Thyroid gland (tissue), 4 donors: ENCODE measurements around the gene EML2. TPM values are rescaled to one million over a fixed set of nuclear protein-coding genes. Genes with fewer than 3 reads are reported as not detected.
"Not testable (repeated sequence)": the region's sequence is repeated elsewhere in the genome, so short reads cannot be mapped to it uniquely, and the experiment has no call there.

Experiments used
- DNase-seq, 2 donors: peaks; one replicate each; pipeline ENCODE4 v3.0.0-alpha.2; 2019
- H3K27ac ChIP-seq, 3 donors: fragments of 200-600 bp; sonication (generic); 1 replicate in 2 of 3; 2 replicates in 1 of 3; pipeline ENCODE4 v1.5.1; 2016 to 2019; ENCODE audit warnings: mild to moderate bottlenecking in 1 of 3, moderate library complexity in 1 of 3
- H3K27me3 ChIP-seq: fragments of 200-600 bp; sonication (generic); one replicate; pipeline ENCODE4 v1.5.1; 2019
- H3K36me3 ChIP-seq, 2 donors: fragments of 200-600 bp; sonication (generic); one replicate each; pipeline ENCODE4 v1.5.1; 2016 to 2019
- H3K4me1 ChIP-seq, 2 donors: fragments of 200-600 bp; sonication (generic); one replicate each; pipeline ENCODE4 v1.5.1; 2017 to 2019
- H3K4me3 ChIP-seq, 3 donors: fragments of 200-600 bp; sonication (generic); replicated peaks in 1 of 3; 1 replicate in 2 of 3; 2 replicates in 1 of 3; pipeline ENCODE4 v1.5.1; 2016; ENCODE audit warnings: mild to moderate bottlenecking in 1 of 3
- H3K9me3 ChIP-seq: fragments of 200-600 bp; sonication (generic); one replicate; pipeline ENCODE4 v1.5.1; 2017
- CTCF ChIP-seq, 6 experiments: fragments of 200-600 bp in 3 of 6; fragments of 450-650 bp in 3 of 6; sonication (generic) in 3 of 6; IDR thresholded peaks; one replicate each; pipeline ENCODE4 v1.5.1; 2016 to 2019; ENCODE audit warnings: antibody characterized with exemption in 6 of 6, mild to moderate bottlenecking in 2 of 6, inconsistent platforms in 1 of 6, moderate library complexity in 1 of 6
- POLR2A ChIP-seq, 2 donors: fragments of 450-650 bp; IDR thresholded peaks; one replicate each; pipeline ENCODE4 v1.6.1; 2017; ENCODE audit warnings: antibody characterized with exemption in 2 of 2, mild to moderate bottlenecking in 2 of 2, moderate library complexity in 1 of 2
- WGBS, 2 donors: methylation state at CpG; one replicate each; pipeline ENCODE4 v1.1.5; 2017; 5-methylcytosine and 5-hydroxymethylcytosine counted together
- intact Hi-C: fragments of 100-400 bp; cut with DNase I; formaldehyde crosslinking; loops from one replicate; pipeline ENCODE4 v1.15.1; 2023
- total RNA-seq, 4 donors: library from RNA; depleted of rRNA; stranded (reverse); fragments of >200 nt; gene quantifications; one replicate each; pipeline ENCODE4 v1.2.3, GENCODE V29; 2016

The EML2 gene
- total RNA-seq, 4 donors from 2014 or later = 33.1 to 148 (median 36.8) TPM

- Histone ChIP-seq H3K27me3 (no peaks in the 10 kb centered on the region), H3K9me3 (no peaks in the 10 kb centered on the region), H3K36me3 (peaks cover 0 to 8% of the 10 kb centered on the region in 2 donors), H3K4me1 (peaks cover 0 to 3% of the 10 kb centered on the region in 2 donors), H3K27ac (no peak overlapping the region), H3K4me3 (no peak overlapping the region)
- intact Hi-C loops = no loop called here
- DNase-seq = no peak
- 64 to 96% methylated on average over 3 to 4 of the region's 4 CpGs for WGBS, 2 donors
- TF ChIP-seq POLR2A (IDR thresholded peaks at IDR 0.05) (no peak), CTCF (IDR thresholded peaks at IDR 0.05) (no peak)
These were observed 9.5 kb downstream of the EML2 start for GRCh38 chr19:45629704-45630103.

DNA sequence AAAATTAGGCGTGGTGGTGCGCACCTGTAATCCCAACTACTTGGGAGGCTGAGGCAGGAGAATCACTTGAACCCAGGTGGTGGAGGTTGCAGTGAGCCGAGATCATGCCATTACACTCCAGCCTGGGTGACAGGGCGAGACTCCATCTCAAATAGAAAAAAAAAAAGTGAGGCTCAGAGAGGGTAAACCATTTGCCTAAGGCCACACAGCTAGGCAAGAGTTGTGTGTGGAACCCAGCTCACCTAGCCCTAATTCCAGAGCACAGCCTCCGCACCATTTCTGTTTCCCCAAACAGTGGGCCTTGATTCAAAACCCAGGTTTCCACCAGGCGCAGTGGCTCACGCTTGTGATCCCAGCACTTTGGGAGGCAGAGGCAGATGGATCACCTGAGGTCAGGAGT lies 11.0 kb downstream of the EML2 start:
- intact Hi-C loops = not testable (repeated sequence)
- 97 to 99% methylated on average over 7 of the region's 7 CpGs for WGBS, 2 donors

GRCh38 chr19:45623984-45624383 lies 15.2 kb downstream of the EML2 start:
- TF ChIP-seq CTCF (IDR thresholded peaks at IDR 0.05) = no peak
- no peak for TF ChIP-seq POLR2A (IDR thresholded peaks at IDR 0.05)
- H3K9me3 ChIP-seq = no peaks in the 10 kb centered on the region

More for the DNA sequence above, 11.0 kb downstream of the EML2 start:
- H3K36me3 ChIP-seq, H3K27ac ChIP-seq, H3K4me3 ChIP-seq, H3K27me3 ChIP-seq, DNase-seq, H3K9me3 ChIP-seq, H3K4me1 ChIP-seq: not testable (repeated sequence)

DNA sequence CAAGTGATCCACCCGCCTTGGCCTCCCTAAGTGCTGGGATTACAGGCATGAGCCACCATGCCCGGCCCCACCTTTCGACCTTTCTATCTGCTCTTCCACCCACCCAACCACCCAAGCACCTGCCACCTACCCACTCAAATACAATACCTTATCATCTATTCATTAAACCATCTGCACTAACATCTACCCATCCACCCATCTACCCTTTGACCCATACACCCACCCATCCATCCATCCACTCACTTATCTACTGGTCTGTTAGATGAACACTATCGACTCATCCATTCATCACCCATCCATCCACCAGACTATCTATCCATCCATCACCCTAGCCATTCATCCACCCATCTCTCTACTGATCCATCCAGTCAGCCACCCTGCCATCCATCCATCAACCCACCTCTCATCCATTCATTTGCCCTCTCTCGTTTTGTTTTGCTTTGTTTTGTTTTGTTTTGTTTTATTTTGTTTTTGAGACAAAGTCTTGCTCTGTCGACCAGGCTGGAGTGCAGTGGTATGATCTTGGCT lies 17.2 kb downstream of the EML2 start:
- H3K4me1 ChIP-seq = no peaks in the 10 kb centered on the region
- H3K36me3 ChIP-seq = peaks cover 10 to 26% of the 10 kb centered on the region in 2 donors
- no peak overlapping the region for H3K4me3 ChIP-seq
- intact Hi-C loops = no loop called here
- no peaks in the 10 kb centered on the region for H3K9me3 ChIP-seq
- H3K27me3 ChIP-seq = no peaks in the 10 kb centered on the region
- no peak for TF ChIP-seq POLR2A (IDR thresholded peaks at IDR 0.05)
- no peak for TF ChIP-seq CTCF (IDR thresholded peaks at IDR 0.05)
- DNase-seq = no peak
- 85 to 88% methylated on average over 6 of the region's 6 CpGs for WGBS, 2 donors
- H3K27ac ChIP-seq = no peak overlapping the region

More at GRCh38 chr19:45623984-45624383, 15.2 kb downstream of the EML2 start:
- no peak overlapping the region for H3K4me3 ChIP-seq
- WGBS, 2 donors = 93 to 98% methylated on average over 1 of the region's 1 CpG
- no peak for DNase-seq
- peaks cover 8 to 28% of the 10 kb centered on the region in 2 donors for H3K36me3 ChIP-seq
- no peaks in the 10 kb centered on the region for H3K27me3 ChIP-seq
- no peaks in the 10 kb centered on the region for H3K4me1 ChIP-seq
- intact Hi-C loops = no loop called here
- H3K27ac ChIP-seq = no peak overlapping the region

- 89 to 96% methylated on average over 17 of the region's 17 CpGs for WGBS, 2 donors
- DNase-seq = no peak
- Histone ChIP-seq H3K4me3 (no peak overlapping the region), H3K27me3 (no peaks in the 10 kb centered on the region), H3K4me1 (no peaks in the 10 kb centered on the region), H3K36me3 (peaks cover 10 to 26% of the 10 kb centered on the region in 2 donors), H3K27ac (no peak overlapping the region), H3K9me3 (no peaks in the 10 kb centered on the region)
- TF ChIP-seq POLR2A (IDR thresholded peaks at IDR 0.05) = no peak
- no peak for TF ChIP-seq CTCF (IDR thresholded peaks at IDR 0.05)
- intact Hi-C loops = no loop called here
These were observed 17.8 kb downstream of the EML2 start for GRCh38 chr19:45621389-45621788.

GRCh38 chr19:45616704-45617017 lies 22.5 kb downstream of the EML2 start:
- TF ChIP-seq CTCF (IDR thresholded peaks at IDR 0.05) (no peak), POLR2A (IDR thresholded peaks at IDR 0.05) (no peak)
- H3K4me1 ChIP-seq = no peaks in the 10 kb centered on the region
- no peak overlapping the region for H3K4me3 ChIP-seq
- H3K27ac ChIP-seq = no peak overlapping the region
- peaks cover 28 to 46% of the 10 kb centered on the region in 2 donors for H3K36me3 ChIP-seq
- WGBS, 2 donors = 85 to 89% methylated on average over 7 to 10 of the region's 10 CpGs
- H3K27me3 ChIP-seq = no peaks in the 10 kb centered on the region
- intact Hi-C loops = no loop called here
- no peaks in the 10 kb centered on the region for H3K9me3 ChIP-seq
- no peak for DNase-seq
